ENCODE data around the gene GAA. TPM values are rescaled to one million over a fixed set of nuclear protein-coding genes. Genes with fewer than 3 reads are reported as not detected.

GAA gene
- total RNA-seq, 4 donors from 2014 or later = 35.6 to 73.2 (median 47.4) TPM

GRCh38 chr17:80119271-80119791 is 17.9 kb downstream of the GAA start:
- peaks cover 0 to 31% of the 10 kb centered on the region in 2 donors for H3K36me3 ChIP-seq
- no peak overlapping the region for H3K4me3 ChIP-seq
- TF ChIP-seq EP300 (IDR thresholded peaks at IDR 0.05) (no peak), CTCF (IDR thresholded peaks at IDR 0.05) (no peak), POLR2A (IDR thresholded peaks at IDR 0.05) (no peak), POLR2AphosphoS5 (IDR thresholded peaks at IDR 0.05) (no peak)
- no peaks in the 10 kb centered on the region for H3K9me3 ChIP-seq
- no peaks in the 10 kb centered on the region for H3K4me1 ChIP-seq
- H3K27ac ChIP-seq = no peak overlapping the region
- peaks cover 11% of the 10 kb centered on the region for H3K27me3 ChIP-seq
- WGBS, 2 donors (ENCODE audit: low coverage in 1 of 2) = 100% methylated on average over 1 of the region's 24 CpGs; no CpG with 5 or more reads in 1 of the 2 donors
- ATAC-seq = no peak

GRCh38 chr17:80119839-80120238 is 18.5 kb downstream of the GAA start:
- no peak overlapping the region for H3K27ac ChIP-seq
- no peaks in the 10 kb centered on the region for H3K9me3 ChIP-seq
- no peak overlapping the region for H3K4me3 ChIP-seq
- peaks cover 16% of the 10 kb centered on the region for H3K27me3 ChIP-seq
- TF ChIP-seq EP300 (IDR thresholded peaks at IDR 0.05) = no peak
- no peak for TF ChIP-seq POLR2AphosphoS5 (IDR thresholded peaks at IDR 0.05)
- no peak for TF ChIP-seq POLR2A (IDR thresholded peaks at IDR 0.05)
- no peak for TF ChIP-seq CTCF (IDR thresholded peaks at IDR 0.05)
- peaks cover 0 to 31% of the 10 kb centered on the region in 2 donors for H3K36me3 ChIP-seq
- ATAC-seq = peak; percentile 33
- H3K4me1 ChIP-seq = no peaks in the 10 kb centered on the region
- WGBS, 2 donors (ENCODE audit: low coverage in 1 of 2) = 90% methylated on average over 7 of the region's 9 CpGs; no CpG with 5 or more reads in 1 of the 2 donors

- H3K4me1 ChIP-seq = no peaks in the 10 kb centered on the region
- H3K9me3 ChIP-seq = no peaks in the 10 kb centered on the region
- H3K4me3 ChIP-seq = no peak overlapping the region
- peaks cover 32% of the 10 kb centered on the region for H3K27me3 ChIP-seq
- TF ChIP-seq CTCF (IDR thresholded peaks at IDR 0.05) (no peak), EP300 (IDR thresholded peaks at IDR 0.05) (no peak), POLR2AphosphoS5 (IDR thresholded peaks at IDR 0.05) (no peak), POLR2A (IDR thresholded peaks at IDR 0.05) (no peak)
- H3K27ac ChIP-seq = no peak overlapping the region
- peaks cover 0 to 27% of the 10 kb centered on the region in 2 donors for H3K36me3 ChIP-seq
- 89 to 100% methylated on average over 1 to 4 of the region's 17 CpGs for WGBS, 2 donors (ENCODE audit: low coverage in 1 of 2)
- ATAC-seq = no peak
Measured at GRCh38 chr17:80122026-80122575, 20.7 kb downstream of the GAA start.

- Histone ChIP-seq H3K27ac (no peak overlapping the region), H3K27me3 (peaks cover 32% of the 10 kb centered on the region), H3K36me3 (peaks cover 0 to 18% of the 10 kb centered on the region in 2 donors), H3K4me1 (no peaks in the 10 kb centered on the region), H3K9me3 (no peaks in the 10 kb centered on the region), H3K4me3 (no peak overlapping the region)
- no peak for ATAC-seq
- WGBS, 2 donors (ENCODE audit: low coverage in 1 of 2) = 100% methylated on average over 2 of the region's 6 CpGs; no CpG with 5 or more reads in 1 of the 2 donors
- TF ChIP-seq EP300 (IDR thresholded peaks at IDR 0.05) = no peak
- no peak for TF ChIP-seq POLR2A (IDR thresholded peaks at IDR 0.05)
- no peak for TF ChIP-seq POLR2AphosphoS5 (IDR thresholded peaks at IDR 0.05)
- no peak for TF ChIP-seq CTCF (IDR thresholded peaks at IDR 0.05)
Measured at GRCh38 chr17:80122926-80123505, 21.6 kb downstream of the GAA start.

DNA sequence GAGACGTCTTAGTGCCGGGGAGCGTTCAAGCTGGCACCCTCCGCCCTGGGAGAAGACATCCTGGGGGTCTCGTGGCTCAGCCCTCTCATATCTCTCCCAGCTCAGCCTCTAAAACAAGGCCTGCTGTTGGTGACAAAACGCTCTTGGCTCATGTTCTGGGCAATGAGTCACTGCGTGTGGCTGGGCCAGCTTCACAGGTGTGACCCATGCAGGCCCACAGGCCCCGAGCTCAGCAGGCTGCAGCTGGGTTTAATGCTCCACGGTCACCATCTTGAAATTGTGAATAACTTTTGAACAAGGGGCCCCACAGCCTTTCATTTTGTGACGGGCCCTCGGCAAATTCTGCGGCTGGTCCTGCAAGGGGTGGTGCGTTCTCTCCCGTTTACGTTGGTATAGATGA is 22.4 kb downstream of the GAA start:
- H3K4me3 ChIP-seq = no peak overlapping the region
- no peaks in the 10 kb centered on the region for H3K4me1 ChIP-seq
- H3K36me3 ChIP-seq = peaks cover 0 to 11% of the 10 kb centered on the region in 2 donors
- 63 to 72% methylated on average over 8 to 10 of the region's 15 CpGs for WGBS, 2 donors (ENCODE audit: low coverage in 1 of 2)
- no peak for TF ChIP-seq POLR2A (IDR thresholded peaks at IDR 0.05)
- TF ChIP-seq CTCF (IDR thresholded peaks at IDR 0.05) = no peak
- TF ChIP-seq POLR2AphosphoS5 (IDR thresholded peaks at IDR 0.05) = no peak
- TF ChIP-seq EP300 (IDR thresholded peaks at IDR 0.05) = no peak
- no peaks in the 10 kb centered on the region for H3K9me3 ChIP-seq
- ATAC-seq = no peak
- peaks cover 32% of the 10 kb centered on the region for H3K27me3 ChIP-seq
- no peak overlapping the region for H3K27ac ChIP-seq

Data from gastroesophageal sphincter (tissue), 4 donors.